AG10803 (cell line): Measurements from ENCODE around the gene DTNB.

Source experiments
- DNase-seq: peaks from one replicate; pipeline ENCODE4 v3.0.0; 2010; ENCODE audit warnings: low read depth
- H3K4me3 ChIP-seq: 2 replicates; pipeline ENCODE4 v1.5.1; 2011; ENCODE audit warnings: mild to moderate bottlenecking, low read length, control low read depth
- TF ChIP-seq, protein P1 (sequence below): conservative IDR thresholded peaks from 2 replicates; pipeline ENCODE4 v1.5.1; 2011; ENCODE audit warnings: mild to moderate bottlenecking, low read length, control low read depth, inconsistent platforms

DTNB gene

GRCh38 chr2:25673300-25674076, at the start of gene DTNB:
DTNB (minus strand) TSS chr2:25673577; CDS start chr2:25652660, 20,917 bp downstream.
- H3K4me3 ChIP-seq = peak within 1 kb of the TSS; percentile 73
- TF ChIP-seq, protein P1, sequence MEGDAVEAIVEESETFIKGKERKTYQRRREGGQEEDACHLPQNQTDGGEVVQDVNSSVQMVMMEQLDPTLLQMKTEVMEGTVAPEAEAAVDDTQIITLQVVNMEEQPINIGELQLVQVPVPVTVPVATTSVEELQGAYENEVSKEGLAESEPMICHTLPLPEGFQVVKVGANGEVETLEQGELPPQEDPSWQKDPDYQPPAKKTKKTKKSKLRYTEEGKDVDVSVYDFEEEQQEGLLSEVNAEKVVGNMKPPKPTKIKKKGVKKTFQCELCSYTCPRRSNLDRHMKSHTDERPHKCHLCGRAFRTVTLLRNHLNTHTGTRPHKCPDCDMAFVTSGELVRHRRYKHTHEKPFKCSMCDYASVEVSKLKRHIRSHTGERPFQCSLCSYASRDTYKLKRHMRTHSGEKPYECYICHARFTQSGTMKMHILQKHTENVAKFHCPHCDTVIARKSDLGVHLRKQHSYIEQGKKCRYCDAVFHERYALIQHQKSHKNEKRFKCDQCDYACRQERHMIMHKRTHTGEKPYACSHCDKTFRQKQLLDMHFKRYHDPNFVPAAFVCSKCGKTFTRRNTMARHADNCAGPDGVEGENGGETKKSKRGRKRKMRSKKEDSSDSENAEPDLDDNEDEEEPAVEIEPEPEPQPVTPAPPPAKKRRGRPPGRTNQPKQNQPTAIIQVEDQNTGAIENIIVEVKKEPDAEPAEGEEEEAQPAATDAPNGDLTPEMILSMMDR = no peak
- peak; percentile 44 for DNase-seq

DNA sequence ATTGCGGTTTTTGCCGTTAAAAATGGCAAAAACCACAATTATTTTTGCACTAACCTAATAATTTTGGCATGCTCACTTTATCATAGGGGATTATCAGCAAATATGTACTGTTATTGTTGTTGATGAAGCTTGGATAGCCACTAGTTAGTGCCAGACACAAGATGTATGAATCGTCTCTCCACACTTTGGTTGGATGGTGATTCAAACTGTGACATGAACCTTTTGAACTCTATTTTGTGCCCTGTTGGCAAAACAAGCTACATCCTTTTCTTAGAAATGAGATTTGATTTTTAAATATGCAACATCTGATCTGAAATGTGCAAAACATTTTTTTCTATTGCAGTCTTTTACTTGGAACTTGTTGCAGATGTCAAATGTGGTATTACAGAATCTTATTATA, 48.8 kb upstream of the DTNB start:
- no peak for DNase-seq
- no peak overlapping the region for H3K4me3 ChIP-seq
- TF ChIP-seq, protein P1 = no peak

- TF ChIP-seq, protein P1 = no peak
- H3K4me3 ChIP-seq = no peak overlapping the region
- DNase-seq = no peak
Observed at GRCh38 chr2:25720575-25720974, 47.2 kb upstream of the DTNB start.

- DNase-seq = peak; percentile 14
- no peak overlapping the region for H3K4me3 ChIP-seq
- TF ChIP-seq, protein P1 = no peak
Observed at GRCh38 chr2:25714740-25715139, 41.4 kb upstream of the DTNB start.

DNA sequence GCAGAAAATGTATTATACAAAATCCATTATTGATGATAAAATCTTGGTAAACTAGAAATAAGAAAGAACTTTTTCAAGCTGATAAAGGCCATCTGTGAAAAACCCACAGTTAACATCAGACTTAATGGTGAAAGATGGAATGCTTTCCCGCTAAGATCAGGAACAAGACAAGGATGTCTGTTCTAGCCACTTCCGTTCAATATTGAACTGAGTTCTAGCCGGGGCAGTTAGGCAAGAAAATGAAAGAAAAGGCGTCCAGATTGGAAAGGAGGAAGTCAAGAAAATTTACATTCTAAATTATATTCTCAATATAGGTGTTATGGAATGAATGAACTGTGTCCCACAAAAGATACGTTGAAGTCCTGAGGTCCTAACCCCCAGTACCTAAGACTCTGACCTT, 39.1 kb upstream of the DTNB start:
- TF ChIP-seq, protein P1 = no peak
- DNase-seq = no peak
- no peak overlapping the region for H3K4me3 ChIP-seq

DNA sequence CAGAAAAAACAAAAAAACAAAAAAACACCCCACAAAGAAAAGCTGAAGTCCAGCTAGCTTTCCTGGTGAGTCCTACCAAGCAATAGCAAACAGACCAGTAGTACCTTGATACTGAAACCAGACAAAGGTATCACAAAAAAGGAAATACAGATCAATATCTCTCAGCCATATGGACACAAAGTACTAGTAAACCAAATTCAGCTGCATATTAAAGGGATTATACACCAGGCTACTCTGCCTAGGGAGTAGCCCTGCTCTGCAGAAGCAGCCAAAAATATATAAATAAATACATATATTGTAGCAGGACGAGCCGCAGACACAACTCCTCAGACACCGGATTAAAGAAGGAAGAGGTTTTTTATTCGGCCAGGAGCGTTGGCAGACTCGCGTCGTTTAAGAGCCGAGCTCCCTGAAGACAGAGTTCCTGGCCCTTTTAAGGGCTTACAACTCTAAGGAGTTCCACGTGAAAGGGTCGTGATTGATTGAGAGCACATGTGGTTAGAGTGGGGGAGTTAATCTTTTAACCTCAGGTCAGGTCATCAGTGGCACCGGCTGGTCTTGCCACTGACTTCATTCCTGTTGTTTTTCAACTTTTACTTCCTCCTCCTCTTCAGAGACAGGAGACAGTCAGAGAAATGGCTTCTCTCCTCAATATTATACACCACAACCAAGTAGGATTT, 38.4 kb upstream of the DTNB start:
- TF ChIP-seq, protein P1 = no peak
- DNase-seq = no peak
- H3K4me3 ChIP-seq = no peak overlapping the region

DNA sequence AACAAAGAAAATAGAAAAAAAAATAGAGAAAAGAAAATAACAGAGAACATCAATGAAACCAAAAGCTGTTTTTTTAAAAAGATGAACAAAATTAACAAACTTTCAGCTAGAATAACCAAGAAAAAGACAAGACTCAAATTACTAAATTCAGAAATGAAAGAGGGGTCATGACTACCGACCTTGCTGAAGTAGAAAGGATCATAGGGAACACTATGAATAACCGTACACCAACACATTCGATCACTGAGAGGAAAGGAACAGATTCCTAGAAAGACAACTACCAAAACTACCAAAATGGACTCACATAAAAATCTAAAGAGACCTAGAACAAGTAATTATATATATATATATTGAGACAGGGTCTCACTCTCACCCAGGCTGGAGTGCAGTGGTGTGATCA, 37.4 kb upstream of the DTNB start:
- no peak overlapping the region for H3K4me3 ChIP-seq
- TF ChIP-seq, protein P1 = no peak
- no peak for DNase-seq
